Cardiac muscle cell (in vitro differentiated cells and primary cell): Measurements from ENCODE around the gene CDCA3. TPM values are rescaled to one million over a fixed set of nuclear protein-coding genes. Genes with fewer than 3 reads are reported as not detected.

Source experiments
- DNase-seq, 2 donors: peaks; one replicate each; pipeline versions ENCODE4 v3.0.0 to v3.0.0-alpha.2; 2010 to 2017; ENCODE audit warnings: low read depth in 1 of 2, low spot score in 1 of 2
- H3K27ac ChIP-seq: fragments of 200-600 bp; sonication (generic); 2 replicates; pipeline ENCODE4 v1.5.1; 2016
- H3K27me3 ChIP-seq: fragments of 200-600 bp; sonication (generic); 2 replicates; pipeline ENCODE4 v1.6.0; 2016; ENCODE audit warnings: control low read depth
- H3K36me3 ChIP-seq: fragments of 200-600 bp; sonication (generic); 2 replicates; pipeline ENCODE4 v1.5.1; 2016; ENCODE audit warnings: control low read depth
- H3K4me1 ChIP-seq: fragments of 200-600 bp; sonication (generic); 2 replicates; pipeline ENCODE4 v1.8.1; 2017; ENCODE audit warnings: low read depth, mild to moderate bottlenecking, mixed run types
- H3K4me3 ChIP-seq: fragments of 200-600 bp; sonication (generic); 2 replicates; pipeline ENCODE4 v1.5.1; 2016; ENCODE audit warnings: mild to moderate bottlenecking
- H3K9me3 ChIP-seq: fragments of 200-600 bp; sonication (generic); 2 replicates; pipeline ENCODE4 v1.5.1; 2017; ENCODE audit warnings: low read depth, mild to moderate bottlenecking, control low read depth
- CTCF ChIP-seq: IDR thresholded peaks from 2 replicates; pipeline ENCODE4 v1.5.1; 2012; ENCODE audit warnings: low read depth, mild to moderate bottlenecking, low read length
- polyA plus RNA-seq: library from polyadenylated mRNA; unstranded; fragments of >200 nt; fragmentation: Nextera tagmentation; extraction: Ambion mirVana; gene quantifications from 2 replicates; pipeline ENCODE4 v1.2.1, GENCODE V29; 2016
- total RNA-seq: library from RNA; depleted of rRNA; stranded (reverse); fragments of >200 nt; gene quantifications from 2 replicates; pipeline ENCODE4 v1.2.3, GENCODE V29; 2016

CDCA3 gene
- total and polyA plus RNA-seq, 2 experiments from 2014 or later = 10.4 to 42.8 TPM

DNA sequence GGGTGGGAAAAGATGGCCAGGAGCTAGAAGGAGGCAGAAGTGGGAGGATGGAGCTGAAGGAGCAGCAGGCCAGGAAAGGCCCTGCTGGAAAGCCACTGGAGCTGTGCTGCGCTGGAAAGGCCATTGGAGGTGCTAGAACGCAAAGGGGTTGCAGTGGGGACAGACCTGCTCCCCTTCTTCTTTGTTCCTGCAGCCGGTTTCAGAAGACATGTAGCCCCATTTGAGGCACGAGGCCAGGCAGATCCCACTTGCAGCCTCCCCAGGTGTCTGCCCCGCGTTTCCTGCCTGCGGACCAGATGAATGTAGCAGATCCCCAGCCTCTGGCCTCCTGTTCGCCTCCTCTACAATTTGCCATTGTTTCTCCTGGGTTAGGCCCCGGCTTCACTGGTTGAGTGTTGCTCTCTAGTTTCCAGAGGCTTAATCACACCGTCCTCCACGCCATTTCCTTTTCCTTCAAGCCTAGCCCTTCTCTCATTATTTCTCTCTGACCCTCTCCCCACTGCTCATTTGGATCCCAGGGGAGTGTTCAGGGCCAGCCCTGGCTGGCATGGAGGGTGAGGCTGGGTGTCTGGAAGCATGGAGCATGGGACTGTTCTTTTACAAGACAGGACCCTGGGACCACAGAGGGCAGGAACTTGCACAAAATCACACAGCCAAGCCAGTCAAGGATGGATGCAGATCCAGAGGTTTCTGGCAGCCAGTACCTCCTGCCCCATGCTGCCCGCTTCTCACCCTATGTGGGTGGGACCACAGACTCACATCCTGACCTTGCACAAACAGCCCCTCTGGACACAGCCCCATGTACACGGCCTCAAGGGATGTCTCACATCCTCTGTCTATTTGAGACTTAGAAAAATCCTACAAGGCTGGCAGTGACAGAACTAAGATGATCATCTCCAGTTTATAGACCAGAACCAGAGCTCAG is 31.7 kb downstream of the CDCA3 start:
- DNase-seq = no peak
- Histone ChIP-seq H3K27me3 (no peaks in the 10 kb centered on the region), H3K27ac (no peak overlapping the region), H3K4me1 (peaks cover 27% of the 10 kb centered on the region), H3K9me3 (no peaks in the 10 kb centered on the region), H3K4me3 (no peak overlapping the region), H3K36me3 (no peaks in the 10 kb centered on the region)
- no peak for TF ChIP-seq CTCF

GRCh38 chr12:6818645-6819044 is 32.4 kb downstream of the CDCA3 start:
- no peak for DNase-seq
- peaks cover 27% of the 10 kb centered on the region for H3K4me1 ChIP-seq
- no peak for TF ChIP-seq CTCF
- H3K36me3 ChIP-seq = no peaks in the 10 kb centered on the region
- no peak overlapping the region for H3K4me3 ChIP-seq
- H3K27me3 ChIP-seq = no peaks in the 10 kb centered on the region
- no peaks in the 10 kb centered on the region for H3K9me3 ChIP-seq
- H3K27ac ChIP-seq = peak overlapping the region; percentile 46

DNA sequence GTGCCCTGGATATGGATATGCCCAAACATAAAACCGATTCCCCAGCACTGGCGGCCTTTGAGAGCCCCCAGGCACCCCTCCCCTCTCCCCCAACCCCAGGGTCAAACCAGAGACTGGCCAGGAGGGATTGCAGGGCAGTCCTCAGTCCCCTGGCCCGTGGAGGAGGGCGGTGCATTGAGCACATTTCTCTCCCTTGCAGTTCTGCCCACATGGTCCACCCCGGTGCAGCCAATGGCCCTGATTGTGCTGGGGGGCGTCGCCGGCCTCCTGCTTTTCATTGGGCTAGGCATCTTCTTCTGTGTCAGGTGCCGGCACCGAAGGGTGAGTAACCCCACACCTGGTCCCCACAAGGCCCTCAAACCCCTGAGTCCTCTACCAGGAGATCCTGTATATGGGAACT is 32.9 kb downstream of the CDCA3 start:
- no peak for TF ChIP-seq CTCF
- no peak overlapping the region for H3K4me3 ChIP-seq
- H3K4me1 ChIP-seq = peaks cover 27% of the 10 kb centered on the region
- no peaks in the 10 kb centered on the region for H3K36me3 ChIP-seq
- peak overlapping the region; percentile 46 for H3K27ac ChIP-seq
- no peaks in the 10 kb centered on the region for H3K27me3 ChIP-seq
- peak in 1 of 2 donors; percentile 60 for DNase-seq
- no peaks in the 10 kb centered on the region for H3K9me3 ChIP-seq

DNA sequence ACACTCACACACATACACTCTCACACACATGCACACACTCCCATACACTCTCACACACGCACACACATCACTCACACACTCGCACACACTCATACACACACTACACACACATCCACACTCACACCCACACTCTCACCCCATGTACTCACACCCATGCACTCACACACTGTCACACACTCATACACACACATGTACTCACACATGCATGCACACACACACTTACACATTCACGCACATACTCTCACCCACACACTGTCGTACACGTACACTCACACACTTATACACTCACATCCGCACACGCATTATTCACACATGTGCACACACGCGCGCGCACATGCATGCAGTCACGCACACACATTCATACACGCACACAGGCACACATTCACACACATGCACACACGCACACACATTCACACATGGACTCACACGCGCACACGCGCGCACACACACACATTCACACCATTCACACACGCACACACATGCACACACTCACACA is 33.4 kb downstream of the CDCA3 start:
- Histone ChIP-seq H3K4me1 (peaks cover 27% of the 10 kb centered on the region), H3K9me3 (no peaks in the 10 kb centered on the region), H3K27me3 (no peaks in the 10 kb centered on the region), H3K27ac (no peak overlapping the region), H3K4me3 (no peak overlapping the region), H3K36me3 (no peaks in the 10 kb centered on the region)
- DNase-seq = no peak
- TF ChIP-seq CTCF = no peak

DNA sequence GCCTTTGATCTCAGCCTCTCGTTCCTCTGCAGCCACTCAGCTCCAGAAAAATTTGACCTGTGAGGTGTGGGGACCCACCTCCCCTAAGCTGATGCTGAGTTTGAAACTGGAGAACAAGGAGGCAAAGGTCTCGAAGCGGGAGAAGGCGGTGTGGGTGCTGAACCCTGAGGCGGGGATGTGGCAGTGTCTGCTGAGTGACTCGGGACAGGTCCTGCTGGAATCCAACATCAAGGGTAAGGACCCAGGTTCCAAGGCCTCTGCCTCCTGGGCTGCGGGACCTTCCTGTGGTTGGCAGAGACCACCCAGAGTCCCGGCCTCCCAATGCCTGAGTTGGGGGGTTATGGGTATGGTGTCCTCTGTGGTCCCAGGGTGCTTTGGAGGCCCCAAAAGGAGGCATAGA is 34.0 kb downstream of the CDCA3 start:
- H3K27ac ChIP-seq = no peak overlapping the region
- no peak overlapping the region for H3K4me3 ChIP-seq
- DNase-seq = no peak
- H3K27me3 ChIP-seq = no peaks in the 10 kb centered on the region
- TF ChIP-seq CTCF = no peak
- H3K36me3 ChIP-seq = no peaks in the 10 kb centered on the region
- H3K4me1 ChIP-seq = peaks cover 21% of the 10 kb centered on the region
- no peaks in the 10 kb centered on the region for H3K9me3 ChIP-seq
